Activated T-cell treated with anti-CD3 and anti-CD28 coated beads, Interleukin-2, amount 50 U/mL, for 1 hour (primary cell): ENCODE data around the gene OR3A3.
"Not testable (repeated sequence)": the region's sequence is repeated elsewhere in the genome, so short reads cannot be mapped to it uniquely, and the experiment has no call there.

Experiments used
- DNase-seq: peaks from one replicate; pipeline ENCODE4 v3.0.0-alpha.2; 2020

Gene OR3A3

DNA sequence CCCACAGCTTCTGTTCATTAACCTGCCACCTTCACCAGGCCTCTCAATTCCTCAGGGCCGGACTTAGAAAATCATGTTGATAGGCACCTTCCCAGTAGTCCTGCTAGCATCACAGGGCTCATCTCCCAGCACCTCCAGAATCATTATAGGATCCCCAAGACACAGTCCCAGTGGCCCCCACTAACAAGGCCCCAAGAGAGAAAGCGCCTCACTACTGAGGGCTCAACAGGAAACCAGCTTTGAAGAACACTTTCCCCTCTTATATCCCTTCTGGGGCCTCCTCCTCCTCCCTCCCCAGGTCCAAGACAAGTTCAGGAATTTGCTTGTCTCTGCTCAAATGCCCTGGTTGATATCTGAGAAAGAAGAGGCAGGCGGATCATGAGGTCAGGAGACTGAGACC, at the start of gene OR3A3:
Gene OR3A3 (plus strand): TSS at position 301 of the 400 bp plus-strand sequence.
- no peak for DNase-seq

- DNase-seq: not testable (repeated sequence)
Observed at GRCh38 chr17:3371167-3371566, 40.0 kb upstream of the OR3A3 start.

DNA sequence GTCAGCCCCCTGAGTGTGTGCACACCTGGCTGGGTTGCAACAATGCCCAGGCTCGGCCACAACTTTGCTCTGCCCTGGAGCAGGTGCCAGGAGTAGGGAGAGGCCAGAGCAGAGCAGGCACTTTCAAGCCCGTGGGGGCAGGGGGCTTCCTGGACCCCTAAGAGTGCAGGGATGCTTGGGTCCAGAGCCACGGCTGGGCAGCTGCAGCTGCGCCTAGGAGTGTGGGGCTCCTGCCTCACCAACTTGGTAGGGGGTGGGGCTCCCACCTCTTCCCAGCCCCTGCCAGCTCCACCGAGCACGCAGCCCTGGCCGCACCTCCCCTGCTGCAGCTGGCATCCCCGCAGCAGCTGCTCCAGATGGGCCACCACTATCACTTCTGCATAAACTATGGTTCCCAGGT, 32.8 kb upstream of the OR3A3 start:
- no peak for DNase-seq

DNA sequence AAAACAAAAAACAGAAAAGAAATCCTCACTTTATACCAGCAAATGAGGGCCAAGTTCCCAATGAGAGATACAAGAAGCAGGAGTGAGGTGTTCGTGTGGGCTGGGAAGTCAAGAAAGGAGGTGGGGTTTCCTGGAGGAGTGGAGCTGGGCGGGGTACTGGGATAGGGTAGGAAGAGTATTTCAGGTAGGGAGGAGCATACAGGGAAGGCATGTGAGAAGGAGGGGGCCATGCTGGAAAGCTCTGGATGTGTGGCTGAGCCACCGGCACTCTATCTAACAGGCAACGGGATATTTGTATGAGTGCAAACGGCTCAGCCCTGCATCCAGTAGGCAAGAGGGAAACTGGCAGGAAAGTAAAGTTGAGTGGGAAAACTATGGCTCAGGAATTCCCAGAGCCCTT, 29.2 kb upstream of the OR3A3 start:
- no peak for DNase-seq

- no peak for DNase-seq
Observed at GRCh38 chr17:3385869-3386816, 25.0 kb upstream of the OR3A3 start, which contains the start of gene OR3A2. OR3A2 (minus strand) TSS chr17:3386308.

- no peak for DNase-seq
Observed at GRCh38 chr17:3389791-3390190, 21.4 kb upstream of the OR3A3 start.

DNA sequence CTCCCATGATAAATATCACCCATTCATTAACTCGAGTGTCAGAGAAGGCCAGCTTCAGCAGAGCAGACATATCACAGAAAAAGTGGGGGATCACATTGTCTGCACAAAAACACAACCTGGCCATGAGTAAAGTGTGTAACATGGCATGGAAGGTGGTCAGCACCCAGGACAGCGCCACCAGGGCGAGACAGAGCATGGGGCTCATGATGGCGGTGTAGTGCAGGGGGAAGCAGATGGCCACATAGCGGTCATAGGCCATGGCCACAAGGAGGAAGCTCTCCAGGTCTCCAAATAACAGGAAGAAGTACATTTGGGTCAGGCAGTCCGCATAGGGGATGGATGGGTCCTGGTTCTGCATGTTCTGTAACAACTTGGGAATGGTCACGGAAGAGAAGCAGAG, 13.4 kb upstream of the OR3A3 start:
- DNase-seq: not testable (repeated sequence)

- no peak for DNase-seq
Observed at GRCh38 chr17:3398310-3398709, 12.9 kb upstream of the OR3A3 start, which contains the start of gene OR1E1. OR1E1 (minus strand) TSS chr17:3398410; CDS start chr17:3398410, 0 bp downstream.

DNA sequence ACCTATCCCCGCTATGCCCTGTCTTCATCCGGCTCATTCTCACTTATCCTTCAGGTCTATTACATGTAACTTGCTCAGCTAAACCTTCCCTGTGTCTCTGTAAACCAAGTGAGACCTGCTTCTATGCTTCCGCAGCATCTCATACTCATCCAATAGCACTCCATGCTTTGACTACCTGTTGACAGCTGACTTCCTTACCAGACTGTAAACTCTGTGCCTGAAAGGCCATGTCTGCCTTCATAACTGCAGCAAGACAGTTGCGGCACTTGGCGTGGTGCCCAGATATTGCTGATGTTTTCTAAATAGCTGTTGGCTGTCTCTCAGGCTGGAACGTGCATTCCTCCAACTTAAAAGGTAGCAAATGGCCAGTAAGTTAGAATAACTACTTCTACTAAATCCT, 11.1 kb upstream of the OR3A3 start:
- no peak for DNase-seq

GRCh38 chr17:3401786-3402185, 9.4 kb upstream of the OR3A3 start:
- DNase-seq: no peak

DNA sequence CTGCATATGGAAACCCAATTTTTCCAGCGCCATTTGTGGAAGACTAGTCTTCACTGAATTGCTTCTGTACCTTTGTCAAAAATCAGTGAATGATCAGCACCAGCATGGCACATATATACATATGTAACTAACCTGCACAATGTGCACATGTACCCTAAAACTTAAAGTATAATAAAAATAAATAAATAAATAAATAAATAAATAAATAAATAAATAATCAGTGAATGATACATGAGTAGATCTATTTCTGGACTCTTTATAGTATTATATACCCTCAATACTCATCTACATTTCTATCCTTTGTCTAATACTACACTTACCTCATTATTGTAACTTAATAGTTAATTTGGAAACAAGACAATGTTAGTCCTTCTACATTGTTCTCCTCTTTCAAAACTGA, 7.3 kb upstream of the OR3A3 start:
- not testable (repeated sequence) for DNase-seq

DNA sequence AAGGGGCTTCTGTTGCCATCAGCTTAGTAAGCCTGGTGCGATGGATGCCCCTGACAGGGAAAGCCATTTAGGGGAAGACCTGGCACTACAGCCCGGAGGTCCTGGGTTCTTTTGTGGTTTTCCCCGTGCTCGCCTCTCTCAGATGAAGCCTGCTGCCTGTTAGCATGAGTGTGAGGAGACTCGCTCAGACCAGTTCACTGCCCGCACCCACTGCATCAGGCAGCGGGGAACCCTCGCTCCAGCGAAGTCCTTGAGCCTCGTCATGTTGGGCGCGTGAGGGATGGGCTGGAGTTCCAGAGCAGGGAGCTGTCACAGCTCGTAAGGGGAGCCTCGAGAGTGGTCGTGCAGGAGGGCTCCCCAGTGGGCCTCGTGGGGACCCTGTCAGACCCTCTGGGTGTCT, 1.0 kb downstream of the OR3A3 start:
- DNase-seq: not testable (repeated sequence)

GRCh38 chr17:3415610-3416009, 4.4 kb downstream of the OR3A3 start:
- DNase-seq: no peak

DNA sequence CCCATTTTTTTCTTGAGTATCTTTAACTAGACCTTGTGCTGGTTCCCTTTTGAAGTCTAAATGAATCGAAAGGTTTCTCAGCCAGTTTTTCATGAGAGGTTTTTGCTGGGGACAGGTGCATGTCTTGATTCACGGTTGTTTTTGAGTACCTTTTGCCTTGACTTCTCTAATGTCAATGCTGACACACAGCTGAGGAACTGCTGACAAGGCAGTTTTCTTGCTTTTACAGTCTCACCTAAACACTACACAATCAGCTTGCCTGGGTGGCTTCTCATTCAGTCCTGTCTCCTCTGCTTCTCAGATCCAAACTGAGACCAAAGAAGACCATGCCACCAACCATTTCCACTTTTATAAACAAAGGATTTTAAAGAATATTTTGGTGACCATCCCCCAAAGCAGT, 7.1 kb downstream of the OR3A3 start:
- DNase-seq: no peak

DNA sequence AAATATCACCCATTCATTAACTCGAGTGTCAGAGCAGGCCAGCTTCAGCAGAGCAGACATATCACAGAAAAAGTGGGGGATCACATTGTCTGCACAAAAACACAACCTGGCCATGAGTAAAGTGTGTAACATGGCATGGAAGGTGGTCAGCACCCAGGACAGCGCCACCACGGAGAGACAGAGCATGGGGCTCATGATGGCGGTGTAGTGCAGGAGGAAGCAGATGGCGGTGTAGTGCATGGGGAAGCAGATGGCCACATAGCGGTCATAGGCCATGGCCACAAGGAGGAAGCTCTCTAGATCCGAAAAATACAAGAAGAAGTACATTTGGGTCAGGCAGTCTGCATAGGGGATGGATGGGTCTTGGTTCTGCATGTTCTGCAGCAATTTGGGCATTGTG, 22.0 kb downstream of the OR3A3 start:
- not testable (repeated sequence) for DNase-seq

GRCh38 chr17:3433741-3434140, 22.6 kb downstream of the OR3A3 start, which contains the start of gene OR1E2:
OR1E2 (minus strand) TSS chr17:3433841; CDS start chr17:3433841, 0 bp downstream.
- DNase-seq: no peak

DNA sequence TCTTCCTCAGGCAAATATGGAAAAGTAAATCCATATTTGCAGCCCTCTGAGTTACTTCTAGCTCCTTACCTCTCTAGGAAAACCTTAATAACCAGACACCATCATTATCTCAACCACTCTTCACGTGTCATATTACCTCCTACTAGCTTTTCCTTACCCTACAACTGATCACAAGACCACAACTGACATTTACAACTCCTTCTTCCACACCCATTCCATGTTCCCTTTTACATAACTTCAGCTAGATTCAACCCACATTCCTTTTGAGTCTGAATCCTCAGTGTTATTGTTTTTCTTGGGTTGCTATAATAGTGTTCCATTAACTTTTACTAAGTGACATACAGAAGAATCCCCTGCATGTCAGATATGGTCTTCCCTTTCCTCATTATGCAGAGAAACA, 27.2 kb downstream of the OR3A3 start:
- no peak for DNase-seq

DNA sequence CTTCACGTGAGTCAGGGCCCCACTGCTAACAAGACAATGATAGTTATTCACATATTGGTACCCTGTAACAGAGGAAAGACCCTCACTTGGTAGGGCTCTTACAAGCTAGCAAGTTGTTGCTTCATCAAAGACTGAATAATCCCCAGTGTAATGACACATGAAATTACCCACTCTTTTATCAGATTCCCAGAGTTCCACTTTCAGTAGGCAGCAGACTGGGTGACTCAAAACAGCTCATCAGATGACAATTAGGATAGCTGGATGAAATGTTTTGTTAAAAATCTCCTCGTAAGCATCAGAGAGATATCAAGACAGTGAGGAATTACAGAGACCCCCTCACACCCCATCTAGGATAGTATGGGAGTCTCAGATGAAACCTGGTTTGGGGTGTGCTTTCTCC, 29.3 kb downstream of the OR3A3 start:
- no peak for DNase-seq

DNA sequence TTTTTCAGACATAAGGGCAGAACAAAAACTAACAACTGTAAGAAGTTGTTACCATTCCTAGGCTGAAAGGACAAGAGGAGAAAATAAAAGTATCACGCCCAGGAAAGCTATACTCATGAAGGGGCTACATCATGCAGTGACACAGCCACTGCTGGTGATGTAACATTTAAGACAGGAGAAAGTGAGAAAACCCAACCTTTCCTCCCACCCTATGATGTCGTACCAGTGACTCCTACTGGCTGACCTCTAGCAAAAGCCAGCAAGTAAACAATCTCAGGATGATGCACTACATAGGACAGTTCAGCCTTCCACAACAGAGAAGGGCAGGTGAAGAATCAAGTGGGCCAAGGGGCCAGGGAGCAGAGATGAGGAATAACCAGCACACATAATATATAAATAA, 36.5 kb downstream of the OR3A3 start:
- no peak for DNase-seq

DNA sequence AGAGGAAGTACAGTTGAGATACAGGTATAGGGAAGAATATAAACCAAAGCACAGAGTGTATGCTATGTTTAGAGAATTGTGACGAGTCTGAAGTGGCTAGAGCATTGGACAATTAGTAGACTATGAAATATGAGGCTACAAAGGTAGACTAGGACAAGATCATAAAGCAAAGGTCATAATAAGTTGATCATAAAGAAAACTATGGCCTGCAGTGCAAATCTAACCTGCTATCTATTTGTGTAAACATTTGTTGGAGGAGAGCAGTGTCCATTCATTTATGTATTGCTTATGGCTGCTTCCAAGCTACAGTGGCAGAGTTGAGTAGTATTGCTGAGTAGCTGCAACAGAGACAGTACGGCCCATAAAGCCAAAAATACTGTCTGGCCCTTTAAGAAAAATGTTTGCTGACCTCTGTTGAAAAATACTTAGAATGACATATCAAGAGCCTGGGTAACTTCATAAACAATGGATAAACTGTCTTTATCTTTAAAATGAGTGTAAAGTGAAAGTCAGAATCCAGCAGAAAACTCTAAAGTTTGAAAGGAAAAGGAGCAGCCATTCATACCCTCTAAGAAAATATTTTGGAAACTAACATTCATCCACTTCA, 37.0 kb downstream of the OR3A3 start:
- no peak for DNase-seq

DNA sequence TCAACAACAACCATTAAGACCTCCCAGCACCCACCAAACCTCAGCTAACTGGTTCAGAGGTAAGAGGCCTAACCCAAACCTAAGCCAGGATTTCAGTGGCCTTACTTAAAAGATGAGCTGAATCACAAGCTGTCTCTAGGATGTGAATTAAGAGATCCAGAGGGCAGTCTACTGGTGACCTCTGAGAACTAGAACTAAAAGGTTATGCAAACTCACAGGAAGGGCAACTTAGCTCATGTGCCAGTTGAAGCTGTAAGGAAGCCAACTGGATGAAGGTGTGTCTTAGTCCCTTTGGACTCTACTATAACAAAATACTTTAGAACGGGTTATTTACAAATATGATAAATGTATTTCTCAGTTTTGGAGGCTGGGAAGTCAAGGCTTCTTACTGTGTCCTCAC, 55.2 kb downstream of the OR3A3 start:
- DNase-seq: not testable (repeated sequence)

- no peak for DNase-seq
Observed at GRCh38 chr17:3469529-3469928, 58.4 kb downstream of the OR3A3 start.

DNA sequence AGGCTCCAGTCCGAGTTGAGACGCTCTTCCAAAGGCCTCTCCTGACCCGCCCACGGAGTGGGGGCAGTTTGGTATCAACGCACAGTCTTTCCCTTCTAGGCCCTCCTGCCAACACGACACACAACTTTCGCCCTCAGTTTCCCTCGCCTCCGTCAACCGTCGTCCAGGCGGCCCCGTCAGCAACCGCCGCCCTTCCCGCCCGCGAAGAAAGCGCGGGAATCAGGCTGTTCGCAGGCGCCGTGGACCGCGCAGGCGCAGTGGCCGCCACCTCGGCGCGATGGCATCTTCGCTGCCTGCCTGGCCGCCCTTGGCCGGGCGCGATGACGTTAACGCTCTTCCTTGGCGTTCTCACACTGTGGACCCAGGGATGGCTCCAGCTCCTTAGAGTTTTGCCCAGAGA, 60.4 kb downstream of the OR3A3 start, which contains the start of gene SPATA22:
Gene SPATA22 (minus strand): TSS at position 221 of the 400 bp plus-strand sequence. CDS start 2,494 bp downstream, outside the sequence.
- DNase-seq: no peak

- no peak for DNase-seq
Observed at GRCh38 chr17:3472137-3472536, 61.0 kb downstream of the OR3A3 start.
